Liver (tissue), 9 donors: ENCODE data around the gene VARS1. TPM values are rescaled to one million over a fixed set of nuclear protein-coding genes. Genes with fewer than 3 reads are reported as not detected.

Experiments
- DNase-seq: peaks from one replicate; pipeline ENCODE4 v3.0.0-alpha.2; 2017; ENCODE audit warnings: low spot score
- H3K27ac ChIP-seq, 2 donors: one replicate each; pipeline ENCODE4 v1.7.0; 2013; ENCODE audit warnings: inconsistent platforms in 2 of 2, low read length in 2 of 2, control low read depth in 1 of 2, low read depth in 1 of 2, mild to moderate bottlenecking in 1 of 2
- H3K27me3 ChIP-seq, 4 donors: one replicate each; pipeline versions ENCODE4 v1.6.1 to v1.7.0; 2013; ENCODE audit warnings: low read length in 3 of 4, inconsistent platforms in 1 of 4, mild to moderate bottlenecking in 1 of 4, moderate library complexity in 1 of 4; ENCODE audit not compliant: control insufficient read depth in 4 of 4, insufficient read depth in 4 of 4
- H3K36me3 ChIP-seq, 4 donors: one replicate each; pipeline versions ENCODE4 v1.6.1 to v1.7.0; 2013; ENCODE audit warnings: low read length in 3 of 4, mild to moderate bottlenecking in 3 of 4, low read depth in 1 of 4, moderate library complexity in 1 of 4; ENCODE audit not compliant: control insufficient read depth in 4 of 4, insufficient read depth in 3 of 4
- H3K4me1 ChIP-seq, 4 donors: one replicate each; pipeline versions ENCODE4 v1.6.1 to v1.7.0; 2013; ENCODE audit warnings: low read length in 3 of 4, mild to moderate bottlenecking in 3 of 4, moderate library complexity in 1 of 4; ENCODE audit not compliant: control insufficient read depth in 4 of 4, insufficient read depth in 4 of 4
- H3K4me3 ChIP-seq, 3 donors: one replicate each; pipeline versions ENCODE4 v1.6.1 to v1.7.0; 2013; ENCODE audit warnings: low read length in 3 of 3, control low read depth in 1 of 3, low read depth in 1 of 3, mild to moderate bottlenecking in 1 of 3
- H3K9ac ChIP-seq, 2 donors: one replicate each; pipeline ENCODE4 v1.7.0; 2013; ENCODE audit warnings: low read length in 2 of 2, mild to moderate bottlenecking in 2 of 2, moderate library complexity in 2 of 2, control low read depth in 1 of 2, low read depth in 1 of 2
- H3K9me3 ChIP-seq, 4 donors: one replicate each; pipeline versions ENCODE4 v1.6.1 to v1.7.0; 2013; ENCODE audit warnings: low read length in 3 of 4; ENCODE audit not compliant: control insufficient read depth in 4 of 4
- ATF3 ChIP-seq: IDR thresholded peaks from 2 replicates; pipeline ENCODE4 v1.6.1; 2016; ENCODE audit warnings: antibody characterized with exemption
- CTCF ChIP-seq: fragments of 150-350 bp; IDR thresholded peaks from 2 replicates; pipeline ENCODE4 v1.5.1; 2017; ENCODE audit warnings: improper control_type of control experiment, low read depth, low read length; ENCODE audit not compliant: missing input control
- EGR1 ChIP-seq, 2 donors: IDR thresholded peaks; 2 replicates each; pipeline ENCODE4 v1.6.1; 2016 to 2018; ENCODE audit warnings: antibody characterized with exemption in 2 of 2, low read depth in 2 of 2
- FOXA1 ChIP-seq: IDR thresholded peaks from 2 replicates; pipeline ENCODE4 v1.6.1; 2016; ENCODE audit warnings: antibody characterized with exemption
- FOXA2 ChIP-seq: IDR thresholded peaks from 2 replicates; pipeline ENCODE4 v1.6.1; 2016; ENCODE audit warnings: antibody characterized with exemption
- GABPA ChIP-seq, 2 donors: IDR thresholded peaks in 1 of 2; conservative IDR thresholded peaks in 1 of 2; 2 replicates each; pipeline ENCODE4 v1.6.1; 2016; ENCODE audit warnings: antibody characterized with exemption in 2 of 2, mild to moderate bottlenecking in 1 of 2, moderate library complexity in 1 of 2
- HNF4A ChIP-seq, 2 donors: conservative IDR thresholded peaks; 2 replicates each; pipeline ENCODE4 v1.6.1; 2016; ENCODE audit warnings: antibody characterized with exemption in 2 of 2, mild to moderate bottlenecking in 2 of 2
- HNF4G ChIP-seq: IDR thresholded peaks from 2 replicates; pipeline ENCODE4 v1.6.1; 2016; ENCODE audit warnings: antibody characterized with exemption
- JUND ChIP-seq, 2 donors: IDR thresholded peaks; 2 replicates each; pipeline ENCODE4 v1.6.1; 2016; ENCODE audit warnings: antibody characterized with exemption in 2 of 2
- MAX ChIP-seq: IDR thresholded peaks from 2 replicates; pipeline ENCODE4 v1.6.1; 2016; ENCODE audit warnings: antibody characterized with exemption
- NR2F2 ChIP-seq: IDR thresholded peaks from 2 replicates; pipeline ENCODE4 v1.6.1; 2016; ENCODE audit warnings: antibody characterized with exemption
- RAD21 ChIP-seq, 2 donors: IDR thresholded peaks; 2 replicates each; pipeline ENCODE4 v1.6.1; 2016; ENCODE audit warnings: antibody characterized with exemption in 2 of 2, mild to moderate bottlenecking in 2 of 2
- REST ChIP-seq: IDR thresholded peaks from 2 replicates; pipeline ENCODE4 v1.6.1; 2016; ENCODE audit warnings: antibody characterized with exemption, mild to moderate bottlenecking
- RXRA ChIP-seq, 2 donors: IDR thresholded peaks; 2 replicates each; pipeline ENCODE4 v1.6.1; 2017 to 2018; ENCODE audit warnings: antibody characterized with exemption in 2 of 2, mild to moderate bottlenecking in 1 of 2
- SP1 ChIP-seq: IDR thresholded peaks from 2 replicates; pipeline ENCODE4 v1.6.1; 2018; ENCODE audit warnings: antibody characterized with exemption, mild to moderate bottlenecking
- TAF1 ChIP-seq: conservative IDR thresholded peaks from 2 replicates; pipeline ENCODE4 v1.6.1; 2016; ENCODE audit warnings: antibody characterized with exemption, mild to moderate bottlenecking
- YY1 ChIP-seq: IDR thresholded peaks from 2 replicates; pipeline ENCODE4 v1.6.1; 2016; ENCODE audit warnings: antibody characterized with exemption, mild to moderate bottlenecking
- ZBTB33 ChIP-seq: IDR thresholded peaks from 2 replicates; pipeline ENCODE4 v1.6.1; 2016; ENCODE audit warnings: antibody characterized with exemption
- WGBS: extraction: QIAGEN DNeasy Blood & Tissue Kit; methylation state at CpG from one replicate; pipeline ENCODE4 v1.1.7; 2013; 5-methylcytosine and 5-hydroxymethylcytosine counted together
- polyA plus RNA-seq, 2 donors: library from polyadenylated mRNA; stranded (reverse) in 1 of 2; unstranded in 1 of 2; fragments of 200-250 nt in 1 of 2; fragments of >200 nt in 1 of 2; fragmentation: Nextera tagmentation in 1 of 2; extraction: Ambion mirVana in 1 of 2; gene quantifications; one replicate each; pipeline versions ENCODE4 v1.2.1 to v1.2.3, GENCODE V29; 2013 to 2015
- total RNA-seq, 2 donors: library from RNA; depleted of rRNA; stranded (reverse); fragments of >200 nt; gene quantifications; one replicate each; pipeline ENCODE4 v1.2.3, GENCODE V29; 2014
- donor health status: healthy.
- donor health status: healthy.
- donor health status: healthy.
- donor health status: healthy.
- donor health status: healthy.

The VARS1 gene
- total and polyA plus RNA-seq, 4 donors, result 17.9 to 44.7 (median 32.4) TPM

- Histone ChIP-seq H3K4me3 (no peak overlapping the region), H3K27me3 (no peaks in the 10 kb centered on the region), H3K36me3 (peaks cover 14 to 53% (median 17%) of the 10 kb centered on the region in 4 donors), H3K9me3 (no peaks in the 10 kb centered on the region), H3K27ac (no peak overlapping the region), H3K9ac (no peak overlapping the region), H3K4me1 (peaks cover under 1 to 24% (median 15%) of the 10 kb centered on the region in 4 donors)
- DNase-seq, result no peak
- 97% methylated on average over 23 of the region's 23 CpGs for WGBS
- TF ChIP-seq EGR1 (IDR thresholded peaks at IDR 0.05; ENCODE audit: low read depth in 2 of 2) (no peak), REST (no peak), FOXA2 (no peak), FOXA1 (no peak), ZBTB33 (no peak), HNF4A (conservative IDR thresholded peaks at IDR 0.05) (no peak), GABPA (IDR thresholded peaks at IDR 0.05 in 1 of 2, conservative IDR thresholded peaks at IDR 0.05 in 1 of 2) (no peak), RXRA (IDR thresholded peaks at IDR 0.05) (no peak), JUND (IDR thresholded peaks at IDR 0.05) (no peak), SP1 (no peak), TAF1 (no peak), CTCF (no peak), RAD21 (IDR thresholded peaks at IDR 0.05) (no peak), HNF4G (no peak), ATF3 (no peak), MAX (no peak), NR2F2 (no peak), YY1 (no peak)
These were observed 14.1 kb downstream of the VARS1 start for GRCh38 chr6:31781244-31782125.
